ENCODE results near the gene PRKCB. TPM values are rescaled to one million over a fixed set of nuclear protein-coding genes. Genes with fewer than 3 reads are reported as not detected.
"Not testable (repeated sequence)": the region's sequence is repeated elsewhere in the genome, so short reads cannot be mapped to it uniquely, and the experiment has no call there.

Gene PRKCB
- total RNA-seq, 1 experiment from 2014 or later: not detected

DNA sequence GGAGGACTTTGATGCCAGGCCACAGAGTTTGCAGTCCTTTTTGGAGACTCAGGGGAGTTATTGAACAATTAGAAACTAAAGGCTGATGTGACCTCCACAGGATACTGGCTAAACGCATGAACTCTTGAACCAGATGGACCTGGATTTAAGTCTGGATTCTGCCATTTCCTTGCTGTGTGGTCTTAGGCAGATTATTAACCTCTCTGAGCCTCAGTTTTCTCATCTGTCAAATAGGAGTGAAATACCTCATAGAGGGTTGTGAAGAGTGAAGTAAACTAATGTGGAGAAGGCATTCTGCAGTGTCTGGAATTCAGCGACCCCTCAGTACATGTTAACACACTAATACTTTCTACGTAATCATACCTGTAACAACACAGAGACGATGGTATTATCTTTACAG, 93.5 kb downstream of the PRKCB start:
- H3K36me3 Mint-ChIP-seq (ENCODE audit: insufficient read depth, unreplicated experiment): no peaks in the 10 kb centered on the region
- H3K4me3 Mint-ChIP-seq (ENCODE audit: low read depth, unreplicated experiment): no peak overlapping the region
- peaks cover 5% of the 10 kb centered on the region for H3K9me3 Mint-ChIP-seq (ENCODE audit: low read depth, unreplicated experiment)
- TF ChIP-seq, protein P1, sequence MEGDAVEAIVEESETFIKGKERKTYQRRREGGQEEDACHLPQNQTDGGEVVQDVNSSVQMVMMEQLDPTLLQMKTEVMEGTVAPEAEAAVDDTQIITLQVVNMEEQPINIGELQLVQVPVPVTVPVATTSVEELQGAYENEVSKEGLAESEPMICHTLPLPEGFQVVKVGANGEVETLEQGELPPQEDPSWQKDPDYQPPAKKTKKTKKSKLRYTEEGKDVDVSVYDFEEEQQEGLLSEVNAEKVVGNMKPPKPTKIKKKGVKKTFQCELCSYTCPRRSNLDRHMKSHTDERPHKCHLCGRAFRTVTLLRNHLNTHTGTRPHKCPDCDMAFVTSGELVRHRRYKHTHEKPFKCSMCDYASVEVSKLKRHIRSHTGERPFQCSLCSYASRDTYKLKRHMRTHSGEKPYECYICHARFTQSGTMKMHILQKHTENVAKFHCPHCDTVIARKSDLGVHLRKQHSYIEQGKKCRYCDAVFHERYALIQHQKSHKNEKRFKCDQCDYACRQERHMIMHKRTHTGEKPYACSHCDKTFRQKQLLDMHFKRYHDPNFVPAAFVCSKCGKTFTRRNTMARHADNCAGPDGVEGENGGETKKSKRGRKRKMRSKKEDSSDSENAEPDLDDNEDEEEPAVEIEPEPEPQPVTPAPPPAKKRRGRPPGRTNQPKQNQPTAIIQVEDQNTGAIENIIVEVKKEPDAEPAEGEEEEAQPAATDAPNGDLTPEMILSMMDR (IDR thresholded peaks at IDR 0.05; ENCODE audit: unreplicated experiment): no peak
- CTCF ChIA-PET: no interaction called here
- DNase-seq: no peak
- no peak overlapping the region for H3K27ac Mint-ChIP-seq (ENCODE audit: unreplicated experiment)
- intact Hi-C loops (cut with micrococcal nuclease; ENCODE audit: unreplicated experiment): no loop called here
- H3K27me3 Mint-ChIP-seq (ENCODE audit: unreplicated experiment): peaks cover 75% of the 10 kb centered on the region
- H3K4me1 Mint-ChIP-seq (ENCODE audit: low read depth, unreplicated experiment): no peaks in the 10 kb centered on the region
- BruUV-seq (replicated peaks): no TSS peak

DNA sequence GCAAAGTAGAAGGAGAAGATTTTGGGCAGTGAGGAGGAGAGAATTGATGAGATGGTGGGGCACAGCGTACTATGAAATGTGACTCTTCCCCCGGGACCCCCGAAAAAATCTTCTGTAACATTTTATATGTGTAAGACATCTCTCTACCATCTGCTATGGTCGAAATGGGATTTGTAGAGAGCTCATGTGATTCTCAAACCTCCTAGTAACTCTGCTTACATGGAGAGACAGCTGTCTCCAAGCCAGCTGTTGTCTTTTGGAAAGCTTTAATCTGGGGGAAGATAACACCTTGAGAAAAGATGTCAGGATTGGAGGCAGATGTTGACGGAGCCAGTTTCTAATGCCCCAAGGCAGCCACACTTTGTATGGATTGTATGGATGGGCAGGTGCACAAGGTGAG, 94.1 kb downstream of the PRKCB start:
- Mint-ChIP-seq H3K27ac (ENCODE audit: unreplicated experiment) (no peak overlapping the region), H3K4me1 (ENCODE audit: low read depth, unreplicated experiment) (no peaks in the 10 kb centered on the region), H3K4me3 (ENCODE audit: low read depth, unreplicated experiment) (no peak overlapping the region), H3K36me3 (ENCODE audit: insufficient read depth, unreplicated experiment) (no peaks in the 10 kb centered on the region), H3K27me3 (ENCODE audit: unreplicated experiment) (peaks cover 81% of the 10 kb centered on the region), H3K9me3 (ENCODE audit: low read depth, unreplicated experiment) (peaks cover 5% of the 10 kb centered on the region)
- intact Hi-C loops (cut with micrococcal nuclease; ENCODE audit: unreplicated experiment): no loop called here
- TF ChIP-seq, protein P1 (IDR thresholded peaks at IDR 0.05; ENCODE audit: unreplicated experiment): no peak
- CTCF ChIA-PET: no interaction called here
- BruUV-seq (replicated peaks): no TSS peak
- DNase-seq: no peak

DNA sequence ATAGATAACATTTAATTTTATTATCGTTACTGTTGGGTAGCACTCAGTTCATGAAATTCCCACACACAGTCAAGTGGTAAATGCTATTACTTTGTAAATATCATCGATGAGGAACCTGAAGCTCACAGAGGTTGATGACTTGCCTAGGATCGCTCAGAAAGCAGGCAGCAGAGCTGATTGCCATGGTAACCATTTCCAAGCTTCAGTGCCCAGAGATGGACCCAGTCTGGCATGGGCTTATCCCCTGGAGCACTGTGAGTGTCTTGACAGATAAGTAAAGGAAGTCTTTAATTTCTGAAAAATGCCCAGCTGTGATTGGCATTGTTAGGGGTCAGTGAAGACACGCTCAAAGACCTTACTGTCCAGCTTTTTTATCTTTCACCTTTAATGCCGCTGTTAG, 95.0 kb downstream of the PRKCB start:
- no peaks in the 10 kb centered on the region for H3K36me3 Mint-ChIP-seq (ENCODE audit: insufficient read depth, unreplicated experiment)
- H3K9me3 Mint-ChIP-seq (ENCODE audit: low read depth, unreplicated experiment): peaks cover 5% of the 10 kb centered on the region
- no peak overlapping the region for H3K4me3 Mint-ChIP-seq (ENCODE audit: low read depth, unreplicated experiment)
- intact Hi-C loops (cut with micrococcal nuclease; ENCODE audit: unreplicated experiment): loop anchor here (1.0 kb wide), 1 partner anchor 8 kb away; no protein-coding TSS in a partner anchor
- CTCF ChIA-PET: interaction anchor here (1.4 kb wide), 1 partner anchor 8 kb away, joined by 3 read pairs; no protein-coding TSS in a partner anchor
- no peaks in the 10 kb centered on the region for H3K4me1 Mint-ChIP-seq (ENCODE audit: low read depth, unreplicated experiment)
- H3K27me3 Mint-ChIP-seq (ENCODE audit: unreplicated experiment): peaks cover 89% of the 10 kb centered on the region
- TF ChIP-seq, protein P1 (IDR thresholded peaks at IDR 0.05; ENCODE audit: unreplicated experiment): no peak
- no peak for DNase-seq
- BruUV-seq (replicated peaks): no TSS peak
- H3K27ac Mint-ChIP-seq (ENCODE audit: unreplicated experiment): no peak overlapping the region

DNA sequence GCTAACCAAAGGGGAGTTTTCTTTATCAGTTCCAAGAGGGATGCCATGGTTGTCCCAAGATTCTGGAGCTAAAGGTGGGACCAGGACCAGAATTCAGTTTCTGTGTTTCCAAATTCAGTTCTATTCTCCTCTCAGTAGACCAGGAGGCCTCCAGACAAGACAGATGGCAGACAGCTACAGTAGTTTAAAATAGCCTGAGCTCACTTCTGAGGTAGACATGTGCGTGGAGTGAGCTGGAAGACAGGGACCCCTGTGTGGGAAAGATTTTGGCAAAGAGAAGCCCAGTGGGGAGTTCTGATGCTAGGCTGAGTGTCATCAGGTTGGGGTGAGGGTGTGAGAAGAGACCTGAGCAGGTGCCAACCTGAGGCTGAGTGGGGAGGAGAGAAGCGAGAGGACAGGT, 95.4 kb downstream of the PRKCB start:
- peaks cover 5% of the 10 kb centered on the region for H3K9me3 Mint-ChIP-seq (ENCODE audit: low read depth, unreplicated experiment)
- CTCF ChIA-PET: interaction anchor here (1.4 kb wide), 1 partner anchor 9 kb away, joined by 3 read pairs; no protein-coding TSS in a partner anchor
- no TSS peak for BruUV-seq (replicated peaks)
- TF ChIP-seq, protein P1 (IDR thresholded peaks at IDR 0.05; ENCODE audit: unreplicated experiment): no peak
- H3K36me3 Mint-ChIP-seq (ENCODE audit: insufficient read depth, unreplicated experiment): no peaks in the 10 kb centered on the region
- no peak overlapping the region for H3K4me3 Mint-ChIP-seq (ENCODE audit: low read depth, unreplicated experiment)
- H3K27me3 Mint-ChIP-seq (ENCODE audit: unreplicated experiment): peaks cover 94% of the 10 kb centered on the region
- no peaks in the 10 kb centered on the region for H3K4me1 Mint-ChIP-seq (ENCODE audit: low read depth, unreplicated experiment)
- no peak for DNase-seq
- intact Hi-C loops (cut with micrococcal nuclease; ENCODE audit: unreplicated experiment): loop anchor here (1.0 kb wide), 1 partner anchor 9 kb away; no protein-coding TSS in a partner anchor
- no peak overlapping the region for H3K27ac Mint-ChIP-seq (ENCODE audit: unreplicated experiment)

DNA sequence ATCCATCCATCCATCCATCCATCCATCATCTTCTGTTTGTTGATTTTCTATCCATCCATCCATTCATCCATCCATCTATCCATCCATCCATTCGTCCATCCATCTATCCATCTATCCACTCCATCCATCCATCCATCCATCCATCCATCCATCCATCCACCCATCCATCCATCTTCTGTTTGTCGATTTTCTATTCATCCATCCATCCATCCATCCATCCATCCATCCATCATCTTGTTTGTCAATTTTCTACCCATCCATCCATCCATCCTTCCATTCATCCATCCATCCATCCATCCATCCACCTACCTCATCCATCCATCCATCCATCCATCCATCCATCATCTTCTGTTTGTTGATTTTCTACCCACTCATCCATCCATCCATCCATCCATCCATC, 97.9 kb downstream of the PRKCB start:
- H3K9me3 Mint-ChIP-seq (ENCODE audit: low read depth, unreplicated experiment); H3K27ac Mint-ChIP-seq (ENCODE audit: unreplicated experiment); H3K4me1 Mint-ChIP-seq (ENCODE audit: low read depth, unreplicated experiment); BruUV-seq (replicated peaks); H3K4me3 Mint-ChIP-seq (ENCODE audit: low read depth, unreplicated experiment); H3K36me3 Mint-ChIP-seq (ENCODE audit: insufficient read depth, unreplicated experiment); intact Hi-C loops (cut with micrococcal nuclease; ENCODE audit: unreplicated experiment); DNase-seq; CTCF ChIA-PET: not testable (repeated sequence)
- peaks cover 94% of the 10 kb centered on the region for H3K27me3 Mint-ChIP-seq (ENCODE audit: unreplicated experiment)
